K562 (cell line): Measurements from ENCODE around the gene SFT2D2. TPM values are rescaled to one million over a fixed set of nuclear protein-coding genes. Genes with fewer than 3 reads are reported as not detected.

Source experiments
- AFF1 ChIP-seq, 2 experiments: fragments of 450-650 bp; IDR thresholded peaks; 2 replicates each; pipeline ENCODE4 v1.6.1; 2018; ENCODE audit warnings: mild to moderate bottlenecking in 2 of 2, low read depth in 1 of 2; ENCODE audit not compliant: partially characterized antibody in 2 of 2
- BRD4 ChIP-seq: fragments of 200-600 bp; sonication (generic); IDR thresholded peaks from 2 replicates; pipeline ENCODE4 v1.6.1; 2017; ENCODE audit warnings: inconsistent platforms
- ETS2 ChIP-seq: IDR thresholded peaks from 2 replicates; pipeline ENCODE4 v1.6.1; 2016; ENCODE audit warnings: borderline replicate concordance, missing genetic modification characterization, mild to moderate bottlenecking, moderate library complexity, missing compliant biosample characterization; ENCODE audit not compliant: poor library complexity, severe bottlenecking
- EWSR1 ChIP-seq: fragments of 450-650 bp; IDR thresholded peaks from 2 replicates; pipeline ENCODE4 v1.6.1; 2018; ENCODE audit warnings: borderline replicate concordance, mild to moderate bottlenecking, low read depth, moderate library complexity; ENCODE audit not compliant: partially characterized antibody
- GABPB1 ChIP-seq: sonication (generic); formaldehyde crosslinking; IDR thresholded peaks from 2 replicates; pipeline ENCODE4 v1.8.0; 2022; ENCODE audit warnings: mild to moderate bottlenecking, missing genetic modification reagents
- ILK ChIP-seq: fragments of 450-650 bp; IDR thresholded peaks from 2 replicates; pipeline ENCODE4 v1.6.1; 2016; ENCODE audit warnings: missing genetic modification characterization, low read depth, mild to moderate bottlenecking, missing compliant biosample characterization, moderate library complexity, borderline replicate concordance
- JUNB ChIP-seq: fragments of 450-650 bp; formaldehyde crosslinking; conservative IDR thresholded peaks from 2 replicates; pipeline ENCODE4 v1.4.0; 2020; ENCODE audit warnings: mild to moderate bottlenecking
- L3MBTL2 ChIP-seq: fragments of 450-650 bp; IDR thresholded peaks from 2 replicates; pipeline ENCODE4 v1.6.1; 2016; ENCODE audit warnings: mild to moderate bottlenecking, moderate library complexity
- MEF2A ChIP-seq: IDR thresholded peaks from 2 replicates; pipeline ENCODE4 v1.6.1; 2011; ENCODE audit warnings: low read depth, mild to moderate bottlenecking, low read length, moderate library complexity; ENCODE audit not compliant: control insufficient read depth
- NFIX ChIP-seq: fragments of 250-450 bp; sonication (Bioruptor Pico); IDR thresholded peaks from 2 replicates; pipeline ENCODE4 v1.4.0; 2020; ENCODE audit warnings: low read depth, mild to moderate bottlenecking, moderate library complexity
- PHF21A ChIP-seq: fragments of 450-650 bp; IDR thresholded peaks from 2 replicates; pipeline ENCODE4 v1.6.1; 2017; ENCODE audit warnings: low read depth, borderline replicate concordance
- POLR2H ChIP-seq: IDR thresholded peaks from 2 replicates; pipeline ENCODE4 v1.6.1; 2016; ENCODE audit warnings: missing genetic modification characterization, low read depth, mild to moderate bottlenecking, control low read depth, missing compliant biosample characterization, moderate library complexity
- SMAD2 ChIP-seq: fragments of 150-350 bp; IDR thresholded peaks from 2 replicates; pipeline ENCODE4 v1.6.1; 2014; ENCODE audit warnings: low read depth, mild to moderate bottlenecking, low read length
- U2AF2 ChIP-seq: fragments of 200-400 bp; formaldehyde crosslinking; optimal IDR thresholded peaks from 2 replicates; pipeline ENCODE3; 2017; ENCODE audit warnings: low read depth, mild to moderate bottlenecking, low read length
- XRCC4 ChIP-seq: IDR thresholded peaks from one replicate; pipeline ENCODE4 v1.6.1; 2011; ENCODE audit not compliant: insufficient read depth, insufficient read length; ENCODE audit errors: extremely low read depth
- XRCC5 ChIP-seq: fragments of 200-400 bp; formaldehyde crosslinking; IDR thresholded peaks from 2 replicates; pipeline ENCODE4 v1.6.1; 2017; ENCODE audit warnings: low read depth, mild to moderate bottlenecking, low read length
- ZNF143 ChIP-seq: sonication (generic); formaldehyde crosslinking; IDR thresholded peaks from 2 replicates; pipeline ENCODE4 v1.9.0; 2022; ENCODE audit warnings: mild to moderate bottlenecking, missing genetic modification reagents
- ZNF436 ChIP-seq: fragments of 250-450, 450-650 bp; sonication (Bioruptor Pico); formaldehyde crosslinking; IDR thresholded peaks from 2 replicates; pipeline ENCODE4 v1.7.0; 2020; ENCODE audit warnings: mild to moderate bottlenecking
- ZNF695 ChIP-seq: fragments of 450-650 bp; formaldehyde crosslinking; IDR thresholded peaks from 2 replicates; pipeline ENCODE4 v1.4.0; 2020; ENCODE audit warnings: mild to moderate bottlenecking, moderate library complexity
- polyA plus RNA-seq, 8 experiments: library from polyadenylated mRNA; depleted of rRNA in 4 of 8; stranded (reverse) in 5 of 8; unstranded in 3 of 8; fragments of >200 nt; fragmentation: Nextera tagmentation in 2 of 8; fragmentation: Illumina TruSeq in 1 of 8; extraction: Ambion mirVana in 2 of 8; extraction: Trizol in 1 of 8; gene quantifications; 2 replicates each; pipeline versions ENCODE4 v1.2.1 to v1.2.3, GENCODE V29; 2011 to 2014; ENCODE audit warnings: inconsistent platforms in 1 of 8, missing spikeins in 1 of 8
- total RNA-seq, 7 experiments: library from RNA; depleted of rRNA in 6 of 7; stranded (reverse); fragments of >200 nt in 6 of 7; fragmentation: Illumina TruSeq in 2 of 7; extraction: Trizol in 2 of 7; gene quantifications; 2 replicates each; pipeline versions ENCODE4 v1.2.1 to v1.2.3, GENCODE V29; 2011 to 2021; ENCODE audit warnings: low replicate concordance in 1 of 7
- TF ChIP-seq, protein P1 (sequence below): fragments of 200-800 bp; sonication (Bioruptor generic); IDR thresholded peaks from 2 replicates; pipeline ENCODE4 v1.6.1; 2017; ENCODE audit warnings: missing genetic modification characterization, missing compliant biosample characterization
- TF ChIP-seq, protein P2 (sequence below): sonication (generic); formaldehyde crosslinking; IDR thresholded peaks from 2 replicates; pipeline ENCODE4 v1.8.0; 2022; ENCODE audit warnings: mild to moderate bottlenecking, missing genetic modification reagents, borderline replicate concordance

SFT2D2 gene
- total and polyA plus RNA-seq, 9 of the 15 experiments (the other 6 are each of a cell fraction or from before 2014, with no cell fraction given) = 3.4 to 50.1 (median 21.6) TPM

GRCh38 chr1:168288311-168289052 is 62.7 kb downstream of the SFT2D2 start (continued):
- TF ChIP-seq MEF2A (0 out of 2 replicates have a peak, but pooled peaks have one; percentile 28), XRCC5 (no peak), SMAD2 (no peak), EWSR1 (no peak), L3MBTL2 (no peak), U2AF2 (no peak), ETS2 (tag) (no peak), ZNF695 (no peak), XRCC4 (no peak), NFIX (CRISPR knock-in tag) (no peak), POLR2H (0 out of 2 replicates have a peak, but pooled peaks have one; percentile 32), ZNF436 (CRISPR knock-in tag) (no peak), ZNF143 (no peak), BRD4 (no peak), JUNB (CRISPR knock-in tag) (no peak), ILK (tag) (no peak), AFF1 (IDR thresholded peaks at IDR 0.05; ENCODE audit: low read depth in 1 of 2, partially characterized antibody in 2 of 2) (peak in 1 of 2 experiments; percentile 50), PHF21A (no peak), GABPB1 (0 out of 2 replicates have a peak, but pooled peaks have one; percentile 42)
- TF ChIP-seq, protein P1, sequence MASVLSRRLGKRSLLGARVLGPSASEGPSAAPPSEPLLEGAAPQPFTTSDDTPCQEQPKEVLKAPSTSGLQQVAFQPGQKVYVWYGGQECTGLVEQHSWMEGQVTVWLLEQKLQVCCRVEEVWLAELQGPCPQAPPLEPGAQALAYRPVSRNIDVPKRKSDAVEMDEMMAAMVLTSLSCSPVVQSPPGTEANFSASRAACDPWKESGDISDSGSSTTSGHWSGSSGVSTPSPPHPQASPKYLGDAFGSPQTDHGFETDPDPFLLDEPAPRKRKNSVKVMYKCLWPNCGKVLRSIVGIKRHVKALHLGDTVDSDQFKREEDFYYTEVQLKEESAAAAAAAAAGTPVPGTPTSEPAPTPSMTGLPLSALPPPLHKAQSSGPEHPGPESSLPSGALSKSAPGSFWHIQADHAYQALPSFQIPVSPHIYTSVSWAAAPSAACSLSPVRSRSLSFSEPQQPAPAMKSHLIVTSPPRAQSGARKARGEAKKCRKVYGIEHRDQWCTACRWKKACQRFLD (CRISPR knock-in tag) = peak; percentile 86
- TF ChIP-seq, protein P2, sequence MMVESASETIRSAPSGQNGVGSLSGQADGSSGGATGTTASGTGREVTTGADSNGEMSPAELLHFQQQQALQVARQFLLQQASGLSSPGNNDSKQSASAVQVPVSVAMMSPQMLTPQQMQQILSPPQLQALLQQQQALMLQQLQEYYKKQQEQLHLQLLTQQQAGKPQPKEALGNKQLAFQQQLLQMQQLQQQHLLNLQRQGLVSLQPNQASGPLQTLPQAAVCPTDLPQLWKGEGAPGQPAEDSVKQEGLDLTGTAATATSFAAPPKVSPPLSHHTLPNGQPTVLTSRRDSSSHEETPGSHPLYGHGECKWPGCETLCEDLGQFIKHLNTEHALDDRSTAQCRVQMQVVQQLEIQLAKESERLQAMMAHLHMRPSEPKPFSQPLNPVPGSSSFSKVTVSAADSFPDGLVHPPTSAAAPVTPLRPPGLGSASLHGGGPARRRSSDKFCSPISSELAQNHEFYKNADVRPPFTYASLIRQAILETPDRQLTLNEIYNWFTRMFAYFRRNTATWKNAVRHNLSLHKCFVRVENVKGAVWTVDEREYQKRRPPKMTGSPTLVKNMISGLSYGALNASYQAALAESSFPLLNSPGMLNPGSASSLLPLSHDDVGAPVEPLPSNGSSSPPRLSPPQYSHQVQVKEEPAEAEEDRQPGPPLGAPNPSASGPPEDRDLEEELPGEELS = no peak
